ENCODE results near the gene IGFALS. TPM values are rescaled to one million over a fixed set of nuclear protein-coding genes. Genes with fewer than 3 reads are reported as not detected.

IGFALS gene
- polyA plus RNA-seq, 3 donors = 1.4 to 4.0 (median 2.1) TPM

Other genes with a start within 250 kb of the IGFALS start
- gene IFT140, start 181.6 kb downstream of the IGFALS start, polyA plus RNA-seq (ENCODE audit: insufficient read length in 3 of 3) = 10 to 100 TPM; 36.2 to 45.5 (median 44.1) TPM
- 10 to 100 TPM; 20.0 to 30.0 (median 21.2) TPM for gene CRAMP1, start 181.3 kb downstream of the IGFALS start, polyA plus RNA-seq (ENCODE audit: insufficient read length in 3 of 3)
- gene JPT2, start 115.4 kb downstream of the IGFALS start, polyA plus RNA-seq (ENCODE audit: insufficient read length in 3 of 3) = 10 to 100 TPM; 75.6 to 82.4 (median 80.4) TPM
- 10 to 100 TPM; 47.2 to 91.9 (median 57.6) TPM for gene MAPK8IP3, start 87.5 kb downstream of the IGFALS start, polyA plus RNA-seq (ENCODE audit: insufficient read length in 3 of 3)
- gene NME3, start 22.2 kb downstream of the IGFALS start, polyA plus RNA-seq (ENCODE audit: insufficient read length in 3 of 3) = 10 to 100 TPM; 16.7 to 39.0 (median 37.8) TPM
- gene EME2, start 20.9 kb downstream of the IGFALS start, polyA plus RNA-seq (ENCODE audit: insufficient read length in 3 of 3) = 10 to 100 TPM in 2 of 3 donors, 1 to 10 TPM in 1; 8.1 to 15.4 (median 11.1) TPM
- 10 to 100 TPM; 57.0 to 91.2 (median 74.7) TPM for gene MRPS34, start 20.6 kb downstream of the IGFALS start, polyA plus RNA-seq (ENCODE audit: insufficient read length in 3 of 3)
- 10 to 100 TPM; 28.2 to 49.1 (median 46.0) TPM for gene SPSB3, start 11.1 kb downstream of the IGFALS start, polyA plus RNA-seq (ENCODE audit: insufficient read length in 3 of 3)
- 10 to 100 TPM; 28.2 to 53.9 (median 51.0) TPM for gene NUBP2, start 10.7 kb downstream of the IGFALS start, polyA plus RNA-seq (ENCODE audit: insufficient read length in 3 of 3)
- 10 to 100 TPM; 31.3 to 43.8 (median 42.3) TPM for gene HAGH, start 33.1 kb upstream of the IGFALS start, polyA plus RNA-seq (ENCODE audit: insufficient read length in 3 of 3)
- 10 to 100 TPM; 36.4 to 44.8 (median 37.8) TPM for gene FAHD1, start 33.5 kb upstream of the IGFALS start, polyA plus RNA-seq (ENCODE audit: insufficient read length in 3 of 3)
- gene MEIOB, start 78.5 kb upstream of the IGFALS start, polyA plus RNA-seq (ENCODE audit: insufficient read length in 3 of 3) = 1 to 10 TPM in 2 of 3 donors, under 1 TPM in 1; 0.83 to 2.1 (median 1.3) TPM
- under 1 TPM; 0.20 to 0.32 (median 0.27) TPM for gene HS3ST6, start 124.7 kb upstream of the IGFALS start, polyA plus RNA-seq (ENCODE audit: insufficient read length in 3 of 3)
- gene MSRB1, start 149.5 kb upstream of the IGFALS start, polyA plus RNA-seq (ENCODE audit: insufficient read length in 3 of 3) = 10 to 100 TPM; 62.1 to 73.9 (median 67.3) TPM
- gene RPL3L, start 161.0 kb upstream of the IGFALS start, polyA plus RNA-seq (ENCODE audit: insufficient read length in 3 of 3) = under 1 TPM; 0.16 to 0.23 (median 0.17) TPM
- gene NDUFB10, start 165.8 kb upstream of the IGFALS start, polyA plus RNA-seq (ENCODE audit: insufficient read length in 3 of 3) = 100 to 1,000 TPM; 121 to 154 (median 124) TPM
- 1,000 to 10,000 TPM; 1,794 to 2,026 (median 1,887) TPM for gene RPS2, start 171.1 kb upstream of the IGFALS start, polyA plus RNA-seq (ENCODE audit: insufficient read length in 3 of 3)
- gene RNF151, start 173.2 kb upstream of the IGFALS start, polyA plus RNA-seq (ENCODE audit: insufficient read length in 3 of 3) = under 1 TPM in 1 of 3 donors, not detected in 2; 0.13 TPM
- gene TBL3, start 178.3 kb upstream of the IGFALS start, polyA plus RNA-seq (ENCODE audit: insufficient read length in 3 of 3) = 10 to 100 TPM; 28.6 to 44.0 (median 41.6) TPM
- 1 to 10 TPM in 2 of 3 donors, under 1 TPM in 1; 0.61 to 1.6 (median 1.1) TPM for gene NOXO1, start 187.8 kb upstream of the IGFALS start, polyA plus RNA-seq (ENCODE audit: insufficient read length in 3 of 3)
- gene GFER, start 190.5 kb upstream of the IGFALS start, polyA plus RNA-seq (ENCODE audit: insufficient read length in 3 of 3) = 10 to 100 TPM; 21.5 to 31.4 (median 26.9) TPM
- gene SYNGR3, start 196.3 kb upstream of the IGFALS start, polyA plus RNA-seq (ENCODE audit: insufficient read length in 3 of 3) = 1 to 10 TPM; 1.6 to 2.6 (median 1.9) TPM
- 10 to 100 TPM; 16.6 to 28.6 (median 27.3) TPM for gene ZNF598, start 216.1 kb upstream of the IGFALS start, polyA plus RNA-seq (ENCODE audit: insufficient read length in 3 of 3)
- 10 to 100 TPM in 1 of 3 donors, 1 to 10 TPM in 2; 3.8 to 12.4 (median 8.2) TPM for gene NPW, start 226.1 kb upstream of the IGFALS start, polyA plus RNA-seq (ENCODE audit: insufficient read length in 3 of 3)
- gene NHERF2, start 233.2 kb upstream of the IGFALS start, polyA plus RNA-seq (ENCODE audit: insufficient read length in 3 of 3) = 100 to 1,000 TPM in 2 of 3 donors, 10 to 100 TPM in 1; 82.6 to 162 (median 147) TPM